GM04504 (cell line): ENCODE results near the gene ENO1.
A peak's percentile ranks its signal among the peaks of the same experiment; 100 is the strongest.
"Not testable (repeated sequence)": the region's sequence is repeated elsewhere in the genome, so short reads cannot be mapped to it uniquely, and the experiment has no call there.

Source experiments
- DNase-seq: peaks from one replicate; pipeline ENCODE4 v3.0.0-alpha.2; 2012; ENCODE audit warnings: low read depth

ENO1 gene

DNA sequence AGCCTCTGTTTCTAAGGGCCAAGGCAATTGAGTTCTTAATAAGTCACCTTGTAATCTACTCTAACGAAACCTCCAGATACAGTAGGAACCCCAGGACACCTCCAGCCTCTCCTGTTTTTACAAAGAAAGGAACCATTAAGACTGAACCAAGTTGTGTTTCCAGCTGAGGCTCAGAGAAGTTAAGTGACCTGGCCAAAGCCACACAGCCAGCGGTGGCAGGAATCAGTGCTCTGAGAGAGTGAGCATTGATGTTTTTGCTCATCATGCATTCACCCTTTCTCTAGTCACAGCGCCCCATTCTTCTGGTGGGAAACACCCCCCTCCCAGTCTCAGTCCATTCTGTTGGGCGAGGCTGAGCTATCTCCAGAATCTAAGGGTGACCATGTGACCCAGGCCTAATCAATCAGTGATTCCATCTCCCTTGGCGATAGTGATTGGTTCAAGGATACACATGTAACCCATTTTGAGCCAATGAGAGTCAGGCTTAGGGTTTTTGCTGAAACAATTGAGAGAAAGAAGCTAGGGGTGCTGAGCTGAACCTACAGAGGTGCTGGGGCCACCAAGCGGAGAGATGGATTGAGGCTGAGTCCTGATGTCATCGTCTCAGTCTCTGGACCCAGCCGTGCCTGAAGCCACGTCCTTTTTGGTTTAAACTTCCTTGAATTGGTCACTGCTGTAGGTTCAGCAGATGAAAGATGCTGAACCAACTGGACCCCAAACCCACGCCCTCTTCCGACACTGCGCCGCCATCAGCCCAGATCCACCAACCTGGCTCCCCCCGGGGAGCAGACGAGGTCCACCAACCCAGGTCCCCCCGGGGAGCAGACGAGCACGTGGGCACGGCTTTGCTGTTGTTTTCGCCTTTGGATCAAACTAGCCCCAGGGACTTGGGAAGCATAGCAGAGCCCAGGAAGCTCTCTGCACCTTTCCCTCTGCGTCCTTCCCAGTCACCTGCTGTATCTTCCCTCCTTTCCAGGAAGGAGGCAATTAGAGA lies 33.1 kb downstream of the ENO1 start:
- DNase-seq: no peak

- no peak for DNase-seq
Measured at GRCh38 chr1:8844501-8845006, 33.9 kb downstream of the ENO1 start.

- no peak for DNase-seq
Measured at GRCh38 chr1:8841395-8841794, 37.1 kb downstream of the ENO1 start.

GRCh38 chr1:8839990-8840389 lies 38.5 kb downstream of the ENO1 start:
- no peak for DNase-seq

DNA sequence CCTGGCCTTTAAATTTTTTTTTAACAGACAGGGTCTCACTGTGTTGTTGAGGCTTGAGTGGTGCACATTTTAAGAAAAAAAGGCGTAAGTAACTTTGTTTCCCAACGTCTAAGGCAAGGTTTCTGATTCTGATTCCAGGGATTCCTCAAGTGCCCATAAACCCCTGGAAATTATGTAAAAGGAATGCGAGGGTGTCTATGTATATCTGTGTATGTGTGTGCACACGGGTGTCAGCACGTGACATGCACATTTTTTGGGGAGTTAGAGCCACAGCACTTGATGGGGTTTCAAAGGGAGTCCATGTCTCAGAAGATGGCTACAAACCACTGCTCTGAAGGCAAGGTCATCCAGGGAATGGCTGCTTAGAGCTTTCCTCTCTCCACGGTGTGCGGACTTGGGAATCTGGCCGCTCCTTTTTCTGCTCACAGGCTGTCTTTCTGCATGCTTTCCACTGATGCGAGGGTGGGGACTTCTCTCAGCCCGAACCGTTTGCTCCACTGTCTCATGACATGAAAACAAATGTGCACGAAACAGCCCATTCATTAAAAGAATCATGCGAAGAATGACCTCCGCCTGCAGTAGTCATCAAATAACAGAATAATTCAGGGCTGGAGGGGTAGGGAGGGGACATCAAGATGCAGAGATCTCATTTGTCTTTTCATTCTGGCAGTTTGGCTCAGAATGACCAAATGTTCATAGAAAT lies 42.4 kb downstream of the ENO1 start:
- no peak for DNase-seq

DNA sequence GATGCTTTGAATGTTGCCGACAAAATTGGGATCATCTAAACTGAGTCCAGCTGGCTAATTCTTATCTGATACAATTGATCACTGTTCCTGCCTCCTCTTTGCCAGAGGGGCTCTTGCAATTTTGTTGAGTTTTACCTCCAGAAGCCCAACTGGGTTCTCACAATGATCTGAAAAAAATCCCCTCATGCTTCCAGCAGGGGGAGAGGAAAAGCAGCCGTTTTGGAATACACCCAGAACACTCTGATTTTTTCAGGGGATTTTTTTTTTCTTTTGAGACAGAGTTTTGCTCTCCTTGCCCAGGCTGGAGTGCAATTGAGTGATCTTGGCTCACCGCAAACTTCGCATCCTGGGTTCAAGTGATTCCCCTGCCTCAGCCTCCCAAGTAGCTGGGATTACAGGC lies 47.1 kb downstream of the ENO1 start:
- DNase-seq: no peak

DNA sequence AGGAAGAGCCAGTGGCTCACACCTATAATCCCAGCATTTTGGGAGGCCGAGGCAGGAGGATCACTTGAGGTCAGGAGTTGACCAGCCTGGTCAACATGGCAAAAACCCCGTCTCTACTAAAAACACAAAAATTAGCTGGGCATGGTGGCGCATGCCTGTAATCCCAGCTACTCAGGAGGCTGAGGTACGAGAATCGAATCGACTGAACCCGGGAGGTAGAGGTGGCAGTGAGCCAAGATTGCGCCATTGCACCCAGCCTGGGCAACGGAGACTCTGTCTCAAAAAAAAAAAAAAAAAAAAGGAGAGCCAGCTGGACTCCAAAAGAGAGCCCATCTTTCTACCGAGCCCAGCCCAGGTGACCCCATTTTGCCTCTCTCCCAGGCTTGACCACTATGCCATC lies 47.8 kb downstream of the ENO1 start:
- DNase-seq: not testable (repeated sequence)

GRCh38 chr1:8825985-8826481 lies 52.5 kb downstream of the ENO1 start:
- peak; percentile 90 for DNase-seq

DNA sequence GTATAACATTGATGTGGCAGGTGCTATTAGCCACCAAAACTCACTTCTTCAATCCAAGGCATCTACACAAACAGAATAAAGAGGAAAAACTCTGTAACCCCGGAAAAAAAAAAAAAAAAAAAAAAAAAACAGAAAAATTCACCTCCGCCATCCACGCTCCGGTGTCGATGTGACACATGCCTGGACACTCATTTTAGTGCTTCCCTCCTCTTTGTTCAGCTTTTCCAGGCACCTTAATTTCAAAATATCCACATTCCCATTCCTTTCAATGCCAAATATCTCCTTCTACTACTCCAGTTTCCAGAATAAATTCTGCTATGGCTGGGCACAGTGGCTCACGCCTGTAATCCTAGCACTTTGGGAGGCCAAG lies 55.2 kb downstream of the ENO1 start:
- no peak for DNase-seq

- peak; percentile 97 for DNase-seq
Measured at GRCh38 chr1:8822373-8823294, 55.9 kb downstream of the ENO1 start.

DNA sequence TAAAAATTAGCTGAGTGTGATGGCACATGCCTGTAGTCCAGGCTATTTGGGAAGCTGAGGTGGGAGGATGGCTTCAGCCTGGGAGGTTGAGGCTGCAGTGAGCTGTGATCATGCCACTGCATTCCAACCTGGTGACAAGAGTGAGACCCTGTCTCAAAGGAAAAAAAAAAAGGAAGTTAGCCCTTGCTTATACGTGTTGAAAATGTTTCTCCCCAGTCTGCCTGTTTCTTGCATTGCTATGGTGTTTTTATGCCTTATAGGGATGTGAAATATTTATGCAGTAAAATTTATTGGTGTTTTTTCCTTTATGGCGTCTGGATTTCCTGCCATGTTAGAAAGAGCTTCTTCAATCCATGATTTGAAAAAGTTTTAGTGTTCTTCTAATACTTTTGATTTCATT lies 57.4 kb downstream of the ENO1 start:
- DNase-seq: no peak

DNA sequence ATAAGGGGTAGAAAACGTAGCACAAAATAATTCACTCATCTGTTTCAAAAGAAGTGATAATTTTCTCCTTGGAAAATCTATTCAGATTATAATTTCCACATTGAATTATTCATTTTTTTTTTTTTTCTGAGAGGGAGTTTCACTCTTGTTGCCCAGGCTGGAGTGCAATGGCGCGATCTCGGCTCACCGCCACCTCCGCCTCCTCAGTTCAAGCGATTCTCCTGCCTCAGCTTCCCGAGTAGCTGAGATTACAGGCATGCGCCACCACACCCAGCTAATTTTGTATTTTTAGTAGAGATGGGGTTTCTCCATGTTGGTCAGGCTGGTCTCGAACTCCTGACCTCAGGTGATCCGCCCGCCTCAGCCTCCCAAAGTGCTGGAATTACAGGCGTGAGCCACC lies 59.7 kb downstream of the ENO1 start:
- DNase-seq: not testable (repeated sequence)

GRCh38 chr1:8818325-8818775 lies 60.1 kb downstream of the ENO1 start:
- peak; percentile 46 for DNase-seq

GRCh38 chr1:8817412-8818324 lies 60.8 kb downstream of the ENO1 start, which contains the start of gene RERE:
RERE (minus strand) TSS chr1:8817640.
- peak; percentile 89 for DNase-seq

DNA sequence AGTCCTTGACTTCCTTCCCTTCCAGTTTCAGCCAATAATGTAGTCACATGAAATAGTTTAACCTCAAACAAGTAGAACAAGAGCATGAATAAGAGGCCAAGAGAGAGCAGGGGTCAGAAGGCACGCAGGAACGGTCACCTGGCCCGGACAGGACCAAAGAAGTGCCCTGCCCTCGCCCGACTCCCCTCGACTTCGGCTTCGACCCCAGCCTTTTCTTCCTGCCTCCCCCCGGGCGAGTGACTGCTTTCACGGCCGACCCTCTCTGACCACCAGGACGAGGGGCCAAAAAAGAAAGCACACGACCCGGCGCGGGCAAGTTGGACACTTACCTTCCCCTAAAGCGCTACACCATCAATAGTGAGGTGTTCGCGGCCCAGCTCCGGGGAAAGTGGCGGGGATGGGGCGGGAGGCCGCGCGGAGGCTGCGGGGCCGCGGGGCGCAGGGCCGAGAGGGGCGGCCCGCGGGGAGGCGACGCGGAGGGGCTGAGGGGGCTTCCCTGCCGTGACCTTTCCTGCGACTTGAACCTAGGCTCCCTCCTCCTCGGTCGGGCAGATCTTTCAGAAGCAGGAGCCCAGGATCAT lies 61.6 kb downstream of the ENO1 start:
- DNase-seq: no peak

DNA sequence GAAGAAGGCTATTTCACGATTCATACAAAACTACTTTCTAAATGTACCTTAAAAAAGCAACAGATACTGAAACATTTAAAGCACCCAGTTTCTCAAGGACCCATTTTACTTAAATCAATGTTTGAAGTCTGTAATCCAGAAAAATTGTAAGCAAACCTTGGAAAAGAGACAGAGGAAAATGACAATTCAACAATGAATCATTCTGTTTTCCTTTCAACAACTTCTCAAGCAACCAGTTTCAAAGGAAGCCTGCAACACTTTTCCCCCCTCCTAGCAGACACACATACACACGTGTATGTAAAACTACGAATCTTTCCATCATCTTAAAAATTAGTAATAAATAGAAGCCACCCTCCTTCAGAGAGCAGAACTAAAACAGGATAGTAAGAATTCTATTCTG lies 62.2 kb downstream of the ENO1 start:
- no peak for DNase-seq

GRCh38 chr1:8815582-8816151 lies 62.8 kb downstream of the ENO1 start:
- no peak for DNase-seq

DNA sequence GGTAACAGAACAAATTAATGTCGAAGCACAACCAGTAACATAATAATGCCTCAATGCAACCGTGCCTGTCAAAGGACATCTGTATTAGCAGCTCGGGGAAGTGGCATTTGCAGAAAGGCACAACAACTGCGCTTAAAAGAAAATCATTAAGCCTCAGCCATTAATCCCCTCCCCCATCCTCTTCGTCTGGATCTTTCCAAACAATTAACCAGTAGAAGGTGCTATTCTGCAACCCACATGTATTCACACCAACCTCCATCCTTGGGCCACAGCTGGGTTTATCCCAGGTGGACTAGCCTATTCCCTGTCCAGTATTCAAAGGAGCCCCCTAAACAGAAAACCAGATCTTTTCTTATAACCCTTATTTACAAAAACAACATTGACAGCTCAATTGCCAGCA lies 63.6 kb downstream of the ENO1 start:
- DNase-seq: no peak

DNA sequence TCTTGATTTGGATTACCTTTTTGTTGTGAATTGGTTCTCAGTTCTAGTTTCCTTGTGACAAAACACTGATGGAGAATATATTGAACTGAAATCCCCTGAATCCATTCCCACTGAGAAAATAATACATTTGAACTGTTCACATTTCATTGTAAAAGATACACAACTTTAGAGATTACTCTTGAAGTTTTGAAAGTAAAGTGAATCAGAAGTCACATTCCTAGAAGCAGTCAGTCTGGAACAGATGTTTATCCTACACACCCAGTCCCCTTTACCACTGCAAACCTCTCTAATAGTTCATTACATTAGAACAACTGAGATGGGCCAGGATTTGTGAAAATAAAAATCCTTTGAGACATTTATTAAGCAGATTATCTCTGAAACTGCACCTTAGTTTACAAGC lies 64.5 kb downstream of the ENO1 start:
- DNase-seq: no peak
